NCI-H774 (cell line): ENCODE measurements around the gene KCNQ1.
A peak's percentile ranks its signal among the peaks of the same experiment; 100 is the strongest.

Source experiments
- DNase-seq: peaks from one replicate; lab custom pipeline; 2025; lab: John Stamatoyannopoulos, UW

Gene KCNQ1

GRCh38 chr11:2444821-2445745, at the start of gene KCNQ1:
TSS of gene KCNQ1 (plus strand) at chr11:2445008. CDS start at chr11:2445099, 91 bp downstream.
- DNase-seq = peak; percentile 68

- DNase-seq = no peak
Observed at GRCh38 chr11:2395211-2395730, 49.5 kb upstream of the KCNQ1 start.

GRCh38 chr11:2395856-2396255, 49.0 kb upstream of the KCNQ1 start:
- DNase-seq = no peak

GRCh38 chr11:2396471-2396870, 48.3 kb upstream of the KCNQ1 start:
- DNase-seq = no peak

GRCh38 chr11:2397005-2397404, 47.8 kb upstream of the KCNQ1 start:
- DNase-seq = no peak

- DNase-seq = no peak
Observed at GRCh38 chr11:2398664-2399355, 46.0 kb upstream of the KCNQ1 start.

- no peak for DNase-seq
Observed at GRCh38 chr11:2399488-2400068, 45.2 kb upstream of the KCNQ1 start.

GRCh38 chr11:2400069-2400761, 44.6 kb upstream of the KCNQ1 start, which contains the start of gene TSSC4:
TSS of gene TSSC4 (plus strand) at chr11:2400750. CDS start at chr11:2402634, 1,884 bp downstream.
- DNase-seq = peak; percentile 100

- DNase-seq = no peak
Observed at GRCh38 chr11:2400762-2401435, 43.9 kb upstream of the KCNQ1 start.

GRCh38 chr11:2401436-2401984, 43.3 kb upstream of the KCNQ1 start:
- no peak for DNase-seq

GRCh38 chr11:2402106-2402505, 42.7 kb upstream of the KCNQ1 start:
- no peak for DNase-seq

- DNase-seq = no peak
Observed at GRCh38 chr11:2402890-2403645, 41.7 kb upstream of the KCNQ1 start.

- no peak for DNase-seq
Observed at GRCh38 chr11:2404735-2405196, 40.0 kb upstream of the KCNQ1 start.

- DNase-seq = no peak
Observed at GRCh38 chr11:2406451-2406850, 38.4 kb upstream of the KCNQ1 start.

GRCh38 chr11:2406878-2407410, 37.9 kb upstream of the KCNQ1 start:
- DNase-seq = no peak

- DNase-seq = no peak
Observed at GRCh38 chr11:2408671-2409070, 36.1 kb upstream of the KCNQ1 start.

GRCh38 chr11:2409126-2409525, 35.7 kb upstream of the KCNQ1 start:
- no peak for DNase-seq

GRCh38 chr11:2409611-2410468, 35.0 kb upstream of the KCNQ1 start:
- DNase-seq = no peak

GRCh38 chr11:2410616-2411015, 34.2 kb upstream of the KCNQ1 start:
- no peak for DNase-seq
